ENCODE results near the gene MFSD11. TPM values are rescaled to one million over a fixed set of nuclear protein-coding genes. Genes with fewer than 3 reads are reported as not detected.
"Not testable (repeated sequence)": the region's sequence is repeated elsewhere in the genome, so short reads cannot be mapped to it uniquely, and the experiment has no call there.

MFSD11 gene
- total RNA-seq, 2 experiments from 2014 or later, result 25.5 to 29.4 TPM

GRCh38 chr17:76805319-76805718, 67.4 kb downstream of the MFSD11 start:
- Histone ChIP-seq H3K27ac (ENCODE audit: low read depth in 1 of 2, low read length in 2 of 2) (no peak overlapping the region), H3K4me3 (ENCODE audit: low read length) (no peak overlapping the region), H3K9me3 (ENCODE audit: control insufficient read depth in 1 of 2, insufficient read depth in 1 of 2, low read length in 2 of 2) (no peaks in the 10 kb centered on the region), H3K27me3 (ENCODE audit: control insufficient read depth in 1 of 2, insufficient read depth in 2 of 2, low read length in 2 of 2) (no peaks in the 10 kb centered on the region), H3K36me3 (ENCODE audit: insufficient read depth, low read length) (no peaks in the 10 kb centered on the region), H3K4me1 (ENCODE audit: insufficient read depth, low read length) (no peaks in the 10 kb centered on the region)
- ATAC-seq (ENCODE audit: poor library complexity), result no peak
- Mint-ChIP-seq H3K9me3 (no peaks in the 10 kb centered on the region), H3K36me3 (ENCODE audit: low read depth) (no peaks in the 10 kb centered on the region), H3K4me3 (no peak overlapping the region), H3K27me3 (no peaks in the 10 kb centered on the region), H3K4me1 (ENCODE audit: low read depth) (no peaks in the 10 kb centered on the region), H3K27ac (no peak overlapping the region)
- ChIA-PET CTCF (no interaction called here), POLR2A (no interaction called here)
- intact Hi-C loops (cut with DNase I, micrococcal nuclease), result no loop called here
- no peak for DNase-seq
- TF ChIP-seq CTCF (IDR thresholded peaks at IDR 0.05), result no peak

- H3K4me1 ChIP-seq (ENCODE audit: insufficient read depth, low read length); H3K4me3 Mint-ChIP-seq; H3K9me3 ChIP-seq (ENCODE audit: control insufficient read depth in 1 of 2, insufficient read depth in 1 of 2, low read length in 2 of 2); H3K27me3 ChIP-seq (ENCODE audit: control insufficient read depth in 1 of 2, insufficient read depth in 2 of 2, low read length in 2 of 2); H3K9me3 Mint-ChIP-seq; ATAC-seq (ENCODE audit: poor library complexity); H3K27me3 Mint-ChIP-seq; H3K27ac Mint-ChIP-seq; H3K36me3 Mint-ChIP-seq (ENCODE audit: low read depth); POLR2A ChIA-PET; H3K4me3 ChIP-seq (ENCODE audit: low read length); intact Hi-C loops (cut with DNase I, micrococcal nuclease); H3K4me1 Mint-ChIP-seq (ENCODE audit: low read depth); H3K36me3 ChIP-seq (ENCODE audit: insufficient read depth, low read length); CTCF ChIA-PET; H3K27ac ChIP-seq (ENCODE audit: low read depth in 1 of 2, low read length in 2 of 2); DNase-seq: not testable (repeated sequence)
Observed at GRCh38 chr17:76806151-76806550, 68.2 kb downstream of the MFSD11 start.

- H3K4me3 Mint-ChIP-seq; H3K9me3 ChIP-seq (ENCODE audit: control insufficient read depth in 1 of 2, insufficient read depth in 1 of 2, low read length in 2 of 2); H3K36me3 Mint-ChIP-seq (ENCODE audit: low read depth); H3K9me3 Mint-ChIP-seq; DNase-seq; H3K27me3 Mint-ChIP-seq; H3K4me1 Mint-ChIP-seq (ENCODE audit: low read depth); H3K27ac Mint-ChIP-seq; CTCF ChIA-PET; H3K27ac ChIP-seq (ENCODE audit: low read depth in 1 of 2, low read length in 2 of 2); intact Hi-C loops (cut with DNase I, micrococcal nuclease); H3K27me3 ChIP-seq (ENCODE audit: control insufficient read depth in 1 of 2, insufficient read depth in 2 of 2, low read length in 2 of 2); POLR2A ChIA-PET; ATAC-seq (ENCODE audit: poor library complexity); H3K4me1 ChIP-seq (ENCODE audit: insufficient read depth, low read length); H3K36me3 ChIP-seq (ENCODE audit: insufficient read depth, low read length); H3K4me3 ChIP-seq (ENCODE audit: low read length): not testable (repeated sequence)
Observed at GRCh38 chr17:76806767-76807166, 68.8 kb downstream of the MFSD11 start.

GRCh38 chr17:76808326-76808725, 70.4 kb downstream of the MFSD11 start:
- ChIA-PET CTCF (no interaction called here), POLR2A (no interaction called here)
- ATAC-seq (ENCODE audit: poor library complexity), result no peak
- no peak for DNase-seq
- no peaks in the 10 kb centered on the region for H3K36me3 ChIP-seq (ENCODE audit: insufficient read depth, low read length)
- no peaks in the 10 kb centered on the region for H3K27me3 Mint-ChIP-seq
- H3K9me3 ChIP-seq (ENCODE audit: control insufficient read depth in 1 of 2, insufficient read depth in 1 of 2, low read length in 2 of 2), result no peaks in the 10 kb centered on the region
- no peak overlapping the region for H3K4me3 ChIP-seq (ENCODE audit: low read length)
- H3K4me1 ChIP-seq (ENCODE audit: insufficient read depth, low read length), result no peaks in the 10 kb centered on the region
- no peak for TF ChIP-seq CTCF (IDR thresholded peaks at IDR 0.05)
- no peaks in the 10 kb centered on the region for H3K36me3 Mint-ChIP-seq (ENCODE audit: low read depth)
- no peaks in the 10 kb centered on the region for H3K27me3 ChIP-seq (ENCODE audit: control insufficient read depth in 1 of 2, insufficient read depth in 2 of 2, low read length in 2 of 2)
- H3K4me1 Mint-ChIP-seq (ENCODE audit: low read depth), result no peaks in the 10 kb centered on the region
- intact Hi-C loops (cut with DNase I, micrococcal nuclease), result no loop called here
- no peak overlapping the region for H3K4me3 Mint-ChIP-seq
- no peak overlapping the region for H3K27ac ChIP-seq (ENCODE audit: low read depth in 1 of 2, low read length in 2 of 2)
- no peaks in the 10 kb centered on the region for H3K9me3 Mint-ChIP-seq
- no peak overlapping the region for H3K27ac Mint-ChIP-seq

All from CD4-positive, alpha-beta T cell (primary cell).